K562 (cell line): ENCODE data around the gene NOM1. TPM values are rescaled to one million over a fixed set of nuclear protein-coding genes. Genes with fewer than 3 reads are reported as not detected.
A peak's percentile ranks its signal among the peaks of the same experiment; 100 is the strongest.

Experiments used
- CC2D1A ChIP-seq: fragments of 450-650 bp; IDR thresholded peaks from 2 replicates; pipeline ENCODE4 v1.6.1; 2017; ENCODE audit warnings: mild to moderate bottlenecking
- CTBP1 ChIP-seq: fragments of 450-650 bp; IDR thresholded peaks from 2 replicates; pipeline ENCODE4 v1.6.1; 2016; ENCODE audit warnings: borderline replicate concordance
- DMBX1 ChIP-seq: fragments of 250-450 bp; sonication (Bioruptor Pico); IDR thresholded peaks from 2 replicates; pipeline ENCODE4 v1.8.0; 2022; ENCODE audit warnings: inconsistent platforms, mild to moderate bottlenecking, moderate library complexity, borderline replicate concordance
- HMG20B ChIP-seq: fragments of 250-450 bp; sonication (Bioruptor Pico); IDR thresholded peaks from 2 replicates; pipeline ENCODE4 v1.5.0; 2021; ENCODE audit warnings: mild to moderate bottlenecking
- KDM5B ChIP-seq: fragments of 200-600 bp; sonication (generic); IDR thresholded peaks from 2 replicates; pipeline ENCODE4 v1.6.1; 2012; ENCODE audit warnings: low read depth, mild to moderate bottlenecking, moderate library complexity, low read length, control low read depth, inconsistent platforms; ENCODE audit not compliant: insufficient replicate concordance
- MAFF ChIP-seq: IDR thresholded peaks from 2 replicates; pipeline ENCODE4 v1.6.1; 2012; ENCODE audit warnings: low read length, improper control_type of control experiment
- MAZ ChIP-seq, 2 experiments: fragments of 450-650 bp in 1 of 2; sonication (generic) in 1 of 2; formaldehyde crosslinking; IDR thresholded peaks in 1 of 2; conservative IDR thresholded peaks in 1 of 2; 2 replicates each; pipeline versions ENCODE4 v1.4.0 to v1.5.0; 2020; ENCODE audit warnings: mild to moderate bottlenecking in 1 of 2, missing genetic modification reagents in 1 of 2
- MYNN ChIP-seq, 2 experiments: sonication (generic); formaldehyde crosslinking in 1 of 2; IDR thresholded peaks; 2 replicates each; pipeline versions ENCODE4 v1.5.0 to v1.6.1; 2016 to 2020; ENCODE audit warnings: antibody characterized with exemption in 1 of 2, missing genetic modification reagents in 1 of 2
- NFRKB ChIP-seq: fragments of 450-650 bp; IDR thresholded peaks from 2 replicates; pipeline ENCODE4 v1.6.1; 2016; ENCODE audit warnings: low read depth
- RBM14 ChIP-seq: fragments of 200-400 bp; formaldehyde crosslinking; IDR thresholded peaks from 2 replicates; pipeline ENCODE4 v1.6.1; 2018; ENCODE audit warnings: low read depth, mild to moderate bottlenecking, low read length, moderate library complexity, borderline replicate concordance; ENCODE audit not compliant: insufficient read depth
- SMARCE1 ChIP-seq: fragments of 450-650 bp; IDR thresholded peaks from 2 replicates; pipeline ENCODE4 v1.7.1; 2016; ENCODE audit warnings: mild to moderate bottlenecking
- ZBTB17 ChIP-seq: fragments of 450-650 bp; formaldehyde crosslinking; IDR thresholded peaks from 2 replicates; pipeline ENCODE4 v1.4.0; 2020; ENCODE audit warnings: mild to moderate bottlenecking
- ZFX ChIP-seq: sonication (generic); formaldehyde crosslinking; IDR thresholded peaks from 2 replicates; pipeline ENCODE4 v1.8.0; 2022; ENCODE audit warnings: mild to moderate bottlenecking, missing genetic modification reagents, moderate library complexity
- polyA plus RNA-seq, 8 experiments: library from polyadenylated mRNA; depleted of rRNA in 4 of 8; stranded (reverse) in 5 of 8; unstranded in 3 of 8; fragments of >200 nt; fragmentation: Nextera tagmentation in 2 of 8; fragmentation: Illumina TruSeq in 1 of 8; extraction: Ambion mirVana in 2 of 8; extraction: Trizol in 1 of 8; gene quantifications; 2 replicates each; pipeline versions ENCODE4 v1.2.1 to v1.2.3, GENCODE V29; 2011 to 2014; ENCODE audit warnings: inconsistent platforms in 1 of 8, missing spikeins in 1 of 8
- total RNA-seq, 7 experiments: library from RNA; depleted of rRNA in 6 of 7; stranded (reverse); fragments of >200 nt in 6 of 7; fragmentation: Illumina TruSeq in 2 of 7; extraction: Trizol in 2 of 7; gene quantifications; 2 replicates each; pipeline versions ENCODE4 v1.2.1 to v1.2.3, GENCODE V29; 2011 to 2021; ENCODE audit warnings: low replicate concordance in 1 of 7
- TF ChIP-seq, protein P1 (sequence below): sonication (generic); formaldehyde crosslinking; IDR thresholded peaks from 2 replicates; pipeline ENCODE4 v1.8.0; 2023; ENCODE audit warnings: missing genetic modification reagents, mild to moderate bottlenecking, borderline replicate concordance
- TF ChIP-seq, protein P2 (sequence below): fragments of 250-450 bp; sonication (Bioruptor Pico); IDR thresholded peaks from 2 replicates; pipeline ENCODE4 v1.4.0; 2020
- TF ChIP-seq, protein P3 (sequence below): fragments of 450-650 bp; formaldehyde crosslinking; conservative IDR thresholded peaks from 2 replicates; pipeline ENCODE4 v1.4.0; 2022; ENCODE audit warnings: mild to moderate bottlenecking, missing genetic modification characterization

Gene NOM1
- total and polyA plus RNA-seq, 9 of the 15 experiments (the other 6 are each of a cell fraction or from before 2014, with no cell fraction given), result 6.8 to 47.3 (median 37.4) TPM

- TF ChIP-seq, protein P1, sequence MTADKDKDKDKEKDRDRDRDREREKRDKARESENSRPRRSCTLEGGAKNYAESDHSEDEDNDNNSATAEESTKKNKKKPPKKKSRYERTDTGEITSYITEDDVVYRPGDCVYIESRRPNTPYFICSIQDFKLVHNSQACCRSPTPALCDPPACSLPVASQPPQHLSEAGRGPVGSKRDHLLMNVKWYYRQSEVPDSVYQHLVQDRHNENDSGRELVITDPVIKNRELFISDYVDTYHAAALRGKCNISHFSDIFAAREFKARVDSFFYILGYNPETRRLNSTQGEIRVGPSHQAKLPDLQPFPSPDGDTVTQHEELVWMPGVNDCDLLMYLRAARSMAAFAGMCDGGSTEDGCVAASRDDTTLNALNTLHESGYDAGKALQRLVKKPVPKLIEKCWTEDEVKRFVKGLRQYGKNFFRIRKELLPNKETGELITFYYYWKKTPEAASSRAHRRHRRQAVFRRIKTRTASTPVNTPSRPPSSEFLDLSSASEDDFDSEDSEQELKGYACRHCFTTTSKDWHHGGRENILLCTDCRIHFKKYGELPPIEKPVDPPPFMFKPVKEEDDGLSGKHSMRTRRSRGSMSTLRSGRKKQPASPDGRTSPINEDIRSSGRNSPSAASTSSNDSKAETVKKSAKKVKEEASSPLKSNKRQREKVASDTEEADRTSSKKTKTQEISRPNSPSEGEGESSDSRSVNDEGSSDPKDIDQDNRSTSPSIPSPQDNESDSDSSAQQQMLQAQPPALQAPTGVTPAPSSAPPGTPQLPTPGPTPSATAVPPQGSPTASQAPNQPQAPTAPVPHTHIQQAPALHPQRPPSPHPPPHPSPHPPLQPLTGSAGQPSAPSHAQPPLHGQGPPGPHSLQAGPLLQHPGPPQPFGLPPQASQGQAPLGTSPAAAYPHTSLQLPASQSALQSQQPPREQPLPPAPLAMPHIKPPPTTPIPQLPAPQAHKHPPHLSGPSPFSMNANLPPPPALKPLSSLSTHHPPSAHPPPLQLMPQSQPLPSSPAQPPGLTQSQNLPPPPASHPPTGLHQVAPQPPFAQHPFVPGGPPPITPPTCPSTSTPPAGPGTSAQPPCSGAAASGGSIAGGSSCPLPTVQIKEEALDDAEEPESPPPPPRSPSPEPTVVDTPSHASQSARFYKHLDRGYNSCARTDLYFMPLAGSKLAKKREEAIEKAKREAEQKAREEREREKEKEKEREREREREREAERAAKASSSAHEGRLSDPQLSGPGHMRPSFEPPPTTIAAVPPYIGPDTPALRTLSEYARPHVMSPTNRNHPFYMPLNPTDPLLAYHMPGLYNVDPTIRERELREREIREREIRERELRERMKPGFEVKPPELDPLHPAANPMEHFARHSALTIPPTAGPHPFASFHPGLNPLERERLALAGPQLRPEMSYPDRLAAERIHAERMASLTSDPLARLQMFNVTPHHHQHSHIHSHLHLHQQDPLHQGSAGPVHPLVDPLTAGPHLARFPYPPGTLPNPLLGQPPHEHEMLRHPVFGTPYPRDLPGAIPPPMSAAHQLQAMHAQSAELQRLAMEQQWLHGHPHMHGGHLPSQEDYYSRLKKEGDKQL (CRISPR knock-in tag), result no peak
- no peak for TF ChIP-seq ZBTB17 (CRISPR knock-in tag)
- TF ChIP-seq HMG20B, result no peak
- TF ChIP-seq MAFF, result no peak
- TF ChIP-seq, protein P2, sequence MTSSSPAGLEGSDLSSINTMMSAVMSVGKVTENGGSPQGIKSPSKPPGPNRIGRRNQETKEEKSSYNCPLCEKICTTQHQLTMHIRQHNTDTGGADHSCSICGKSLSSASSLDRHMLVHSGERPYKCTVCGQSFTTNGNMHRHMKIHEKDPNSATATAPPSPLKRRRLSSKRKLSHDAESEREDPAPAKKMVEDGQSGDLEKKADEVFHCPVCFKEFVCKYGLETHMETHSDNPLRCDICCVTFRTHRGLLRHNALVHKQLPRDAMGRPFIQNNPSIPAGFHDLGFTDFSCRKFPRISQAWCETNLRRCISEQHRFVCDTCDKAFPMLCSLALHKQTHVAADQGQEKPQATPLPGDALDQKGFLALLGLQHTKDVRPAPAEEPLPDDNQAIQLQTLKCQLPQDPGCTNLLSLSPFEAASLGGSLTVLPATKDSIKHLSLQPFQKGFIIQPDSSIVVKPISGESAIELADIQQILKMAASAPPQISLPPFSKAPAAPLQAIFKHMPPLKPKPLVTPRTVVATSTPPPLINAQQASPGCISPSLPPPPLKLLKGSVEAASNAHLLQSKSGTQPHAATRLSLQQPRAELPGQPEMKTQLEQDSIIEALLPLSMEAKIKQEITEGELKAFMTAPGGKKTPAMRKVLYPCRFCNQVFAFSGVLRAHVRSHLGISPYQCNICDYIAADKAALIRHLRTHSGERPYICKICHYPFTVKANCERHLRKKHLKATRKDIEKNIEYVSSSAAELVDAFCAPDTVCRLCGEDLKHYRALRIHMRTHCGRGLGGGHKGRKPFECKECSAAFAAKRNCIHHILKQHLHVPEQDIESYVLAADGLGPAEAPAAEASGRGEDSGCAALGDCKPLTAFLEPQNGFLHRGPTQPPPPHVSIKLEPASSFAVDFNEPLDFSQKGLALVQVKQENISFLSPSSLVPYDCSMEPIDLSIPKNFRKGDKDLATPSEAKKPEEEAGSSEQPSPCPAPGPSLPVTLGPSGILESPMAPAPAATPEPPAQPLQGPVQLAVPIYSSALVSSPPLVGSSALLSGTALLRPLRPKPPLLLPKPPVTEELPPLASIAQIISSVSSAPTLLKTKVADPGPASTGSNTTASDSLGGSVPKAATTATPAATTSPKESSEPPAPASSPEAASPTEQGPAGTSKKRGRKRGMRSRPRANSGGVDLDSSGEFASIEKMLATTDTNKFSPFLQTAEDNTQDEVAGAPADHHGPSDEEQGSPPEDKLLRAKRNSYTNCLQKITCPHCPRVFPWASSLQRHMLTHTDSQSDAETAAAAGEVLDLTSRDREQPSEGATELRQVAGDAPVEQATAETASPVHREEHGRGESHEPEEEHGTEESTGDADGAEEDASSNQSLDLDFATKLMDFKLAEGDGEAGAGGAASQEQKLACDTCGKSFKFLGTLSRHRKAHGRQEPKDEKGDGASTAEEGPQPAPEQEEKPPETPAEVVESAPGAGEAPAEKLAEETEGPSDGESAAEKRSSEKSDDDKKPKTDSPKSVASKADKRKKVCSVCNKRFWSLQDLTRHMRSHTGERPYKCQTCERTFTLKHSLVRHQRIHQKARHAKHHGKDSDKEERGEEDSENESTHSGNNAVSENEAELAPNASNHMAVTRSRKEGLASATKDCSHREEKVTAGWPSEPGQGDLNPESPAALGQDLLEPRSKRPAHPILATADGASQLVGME (CRISPR knock-in tag), result no peak
- peak; percentile 55 for TF ChIP-seq ZFX (CRISPR knock-in tag)
- TF ChIP-seq, protein P3, sequence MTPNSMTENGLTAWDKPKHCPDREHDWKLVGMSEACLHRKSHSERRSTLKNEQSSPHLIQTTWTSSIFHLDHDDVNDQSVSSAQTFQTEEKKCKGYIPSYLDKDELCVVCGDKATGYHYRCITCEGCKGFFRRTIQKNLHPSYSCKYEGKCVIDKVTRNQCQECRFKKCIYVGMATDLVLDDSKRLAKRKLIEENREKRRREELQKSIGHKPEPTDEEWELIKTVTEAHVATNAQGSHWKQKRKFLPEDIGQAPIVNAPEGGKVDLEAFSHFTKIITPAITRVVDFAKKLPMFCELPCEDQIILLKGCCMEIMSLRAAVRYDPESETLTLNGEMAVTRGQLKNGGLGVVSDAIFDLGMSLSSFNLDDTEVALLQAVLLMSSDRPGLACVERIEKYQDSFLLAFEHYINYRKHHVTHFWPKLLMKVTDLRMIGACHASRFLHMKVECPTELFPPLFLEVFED (CRISPR knock-in tag), result no peak
- TF ChIP-seq CTBP1, result peak; percentile 28; the same call in 1 of the 2 replicates
- TF ChIP-seq SMARCE1, result no peak
- peak; percentile 24 for TF ChIP-seq KDM5B
- TF ChIP-seq MAZ (CRISPR knock-in tag; conservative IDR thresholded peaks at IDR 0.05 in 1 of 2, IDR thresholded peaks at IDR 0.05 in 1 of 2), result no peak
- no peak for TF ChIP-seq CC2D1A
- TF ChIP-seq NFRKB, result no peak
- no peak for TF ChIP-seq MYNN (IDR thresholded peaks at IDR 0.05)
- TF ChIP-seq MYNN (CRISPR knock-in tag; IDR thresholded peaks at IDR 0.05), result no peak
- TF ChIP-seq RBM14, result no peak
- TF ChIP-seq DMBX1 (CRISPR knock-in tag), result no peak
Measured at GRCh38 chr7:157009170-157009777, 59.8 kb downstream of the NOM1 start (continued).
